GM18498 (cell line): ENCODE results near the gene TLX2.
A peak's percentile ranks its signal among the peaks of the same experiment; 100 is the strongest.

Experiments
- ATAC-seq: cut with Tn5 transposase; IDR thresholded peaks from one replicate; pipeline ENCODE4 v1.9.1; 2021; ENCODE audit warnings: mild to moderate bottlenecking, moderate library complexity; ENCODE audit not compliant: unreplicated experiment

Gene TLX2

GRCh38 chr2:74511104-74511989, 2.9 kb upstream of the TLX2 start:
- no peak for ATAC-seq

- no peak for ATAC-seq
These were observed 1.3 kb upstream of the TLX2 start for GRCh38 chr2:74512744-74513604.

- no peak for ATAC-seq
These were observed 464 bp upstream of the TLX2 start for GRCh38 chr2:74513605-74514367.

- peak; percentile 29 for ATAC-seq
These were observed 1.2 kb downstream of the TLX2 start for GRCh38 chr2:74515271-74515980.

- ATAC-seq: peak; percentile 74
These were observed 1.9 kb downstream of the TLX2 start for GRCh38 chr2:74515981-74516633.

GRCh38 chr2:74516650-74517049, 2.4 kb downstream of the TLX2 start:
- no peak for ATAC-seq

- ATAC-seq: no peak
These were observed 8.3 kb downstream of the TLX2 start for GRCh38 chr2:74522516-74522915.

GRCh38 chr2:74524005-74524404, 9.8 kb downstream of the TLX2 start:
- no peak for ATAC-seq

- ATAC-seq: no peak
These were observed 10.9 kb downstream of the TLX2 start for GRCh38 chr2:74524955-74525716.

- ATAC-seq: no peak
These were observed 11.7 kb downstream of the TLX2 start, which contains the start of gene DQX1 for GRCh38 chr2:74525717-74526648. Gene DQX1 (minus strand): TSS chr2:74526231. CDS start chr2:74525729, 502 bp downstream.

- no peak for ATAC-seq
These were observed 12.5 kb downstream of the TLX2 start for GRCh38 chr2:74526649-74527230.

- ATAC-seq: no peak
These were observed 13.5 kb downstream of the TLX2 start for GRCh38 chr2:74527741-74528140.

GRCh38 chr2:74528600-74529356, 14.5 kb downstream of the TLX2 start:
- peak; percentile 8 for ATAC-seq

- peak; percentile 80 for ATAC-seq
These were observed 15.3 kb downstream of the TLX2 start, which contains the start of the genes AUP1 and HTRA2 for GRCh38 chr2:74529357-74530238. Gene AUP1 (minus strand): TSS chr2:74529706. CDS start chr2:74529629, 77 bp downstream. Gene HTRA2 (plus strand): TSS chr2:74529933. CDS start chr2:74530007, 74 bp downstream.
